ENCODE data around the gene IFI27.

IFI27 gene

GRCh38 chr14:94100847-94101246 is 9.7 kb upstream of the IFI27 start:
- Histone ChIP-seq H3K27ac (no peak overlapping the region), H3K4me3 (no peak overlapping the region)

GRCh38 chr14:94101748-94102147 is 8.8 kb upstream of the IFI27 start:
- H3K27ac ChIP-seq: no peak overlapping the region
- H3K4me3 ChIP-seq: no peak overlapping the region

- Histone ChIP-seq H3K4me3 (no peak overlapping the region), H3K27ac (no peak overlapping the region)
Measured at GRCh38 chr14:94102768-94103482, 7.6 kb upstream of the IFI27 start.

- Histone ChIP-seq H3K27ac (no peak overlapping the region), H3K4me3 (no peak overlapping the region)
Measured at GRCh38 chr14:94103554-94104150, 6.9 kb upstream of the IFI27 start.

GRCh38 chr14:94104731-94105130 is 5.8 kb upstream of the IFI27 start:
- no peak overlapping the region for H3K27ac ChIP-seq

GRCh38 chr14:94109915-94110250 is 653 bp upstream of the IFI27 start:
- H3K27ac ChIP-seq: peak overlapping the region in 20 of 21 experiments; percentile 30 to 95 (median 72)
- no peak overlapping the region for H3K4me3 ChIP-seq

More at GRCh38 chr14:94104731-94105130, 5.8 kb upstream of the IFI27 start:
- H3K4me3 ChIP-seq: no peak overlapping the region

GRCh38 chr14:94111276-94112095 is 950 bp downstream of the IFI27 start:
- H3K27ac ChIP-seq: peak overlapping the region; percentile 42 to 95 (median 75)
- H3K4me3 ChIP-seq: peak overlapping the region; percentile 30 to 49 (median 32)

- Histone ChIP-seq H3K4me3 (peak overlapping the region in 5 of 7 experiments; percentile 30 to 49 (median 36)), H3K27ac (peak overlapping the region in 8 of 21 experiments; percentile 24 to 95 (median 38))
Measured at GRCh38 chr14:94112513-94113063, 2.1 kb downstream of the IFI27 start.

- peak overlapping the region in 9 of 21 experiments; percentile 2 to 95 (median 36) for H3K27ac ChIP-seq
Measured at GRCh38 chr14:94113073-94113472, 2.5 kb downstream of the IFI27 start.

GRCh38 chr14:94113490-94113889 is 3.0 kb downstream of the IFI27 start:
- peak overlapping the region in 7 of 21 experiments; percentile 2 to 95 (median 46) for H3K27ac ChIP-seq
- H3K4me3 ChIP-seq: no peak overlapping the region

More at GRCh38 chr14:94113073-94113472, 2.5 kb downstream of the IFI27 start:
- peak overlapping the region in 2 of 7 experiments; percentile 49 for H3K4me3 ChIP-seq

- Histone ChIP-seq H3K4me3 (no peak overlapping the region), H3K27ac (peak overlapping the region in 8 of 21 experiments; percentile 0 to 95 (median 50))
Measured at GRCh38 chr14:94113908-94114588, 3.5 kb downstream of the IFI27 start.

- peak overlapping the region in 8 of 21 experiments; percentile 0 to 64 (median 47) for H3K27ac ChIP-seq
Measured at GRCh38 chr14:94114589-94115057, 4.1 kb downstream of the IFI27 start.

GRCh38 chr14:94115058-94115591 is 4.6 kb downstream of the IFI27 start:
- peak overlapping the region in 8 of 21 experiments; percentile 5 to 64 (median 47) for H3K27ac ChIP-seq
- no peak overlapping the region for H3K4me3 ChIP-seq

More at GRCh38 chr14:94114589-94115057, 4.1 kb downstream of the IFI27 start:
- H3K4me3 ChIP-seq: no peak overlapping the region

- peak overlapping the region in 6 of 21 experiments; percentile 4 to 49 (median 30) for H3K27ac ChIP-seq
- H3K4me3 ChIP-seq: no peak overlapping the region
Measured at GRCh38 chr14:94115631-94116030, 5.1 kb downstream of the IFI27 start.

GRCh38 chr14:94116701-94117100 is 6.2 kb downstream of the IFI27 start:
- no peak overlapping the region for H3K4me3 ChIP-seq
- H3K27ac ChIP-seq: no peak overlapping the region

- H3K4me3 ChIP-seq: no peak overlapping the region
- no peak overlapping the region for H3K27ac ChIP-seq
Measured at GRCh38 chr14:94117856-94118255, 7.3 kb downstream of the IFI27 start.

- H3K4me3 ChIP-seq: no peak overlapping the region
- no peak overlapping the region for H3K27ac ChIP-seq
Measured at GRCh38 chr14:94119071-94119470, 8.5 kb downstream of the IFI27 start.

GRCh38 chr14:94120667-94121340 is 10.3 kb downstream of the IFI27 start:
- H3K27ac ChIP-seq: no peak overlapping the region
- no peak overlapping the region for H3K4me3 ChIP-seq

All from skin epidermis (tissue), 12 donors.